GM23338 (cell line): Measurements from ENCODE around the gene MARCHF3. TPM values are rescaled to one million over a fixed set of nuclear protein-coding genes. Genes with fewer than 3 reads are reported as not detected.
"Not testable (repeated sequence)": the region's sequence is repeated elsewhere in the genome, so short reads cannot be mapped to it uniquely, and the experiment has no call there.

Experiments
- ATAC-seq: fragments of 200-7000 bp; cut with Tn5 transposase; 3 replicates; pipeline ENCODE4 v1.9.1; 2020
- DNase-seq: peaks from one replicate; pipeline ENCODE4 v3.0.0-alpha.2; 2015; ENCODE audit warnings: low spot score
- H2AFZ ChIP-seq: fragments of 200-600 bp; sonication (generic); 2 replicates; pipeline ENCODE4 v1.8.0; 2016; ENCODE audit warnings: antibody characterized with exemption, mild to moderate bottlenecking, moderate library complexity
- H3F3A ChIP-seq: fragments of 200-600 bp; sonication (generic); replicated peaks from 2 replicates; pipeline ENCODE4 v1.8.0; 2017; ENCODE audit warnings: antibody characterized with exemption, mixed run types, low read depth
- H3K27ac ChIP-seq: fragments of 200-600 bp; sonication (generic); 2 replicates; pipeline ENCODE4 v1.6.1; 2016; ENCODE audit warnings: low read depth
- H3K27me3 ChIP-seq: fragments of 200-600 bp; sonication (generic); 2 replicates; pipeline ENCODE4 v1.8.0; 2016; ENCODE audit warnings: mild to moderate bottlenecking, mixed run types, moderate library complexity; ENCODE audit not compliant: insufficient read depth
- H3K36me3 ChIP-seq: fragments of 200-600 bp; sonication (generic); 2 replicates; pipeline ENCODE4 v1.8.0; 2016; ENCODE audit warnings: mild to moderate bottlenecking; ENCODE audit not compliant: insufficient read depth
- H3K4me1 ChIP-seq: fragments of 200-600 bp; sonication (generic); 2 replicates; pipeline ENCODE4 v1.8.0; 2016; ENCODE audit warnings: mild to moderate bottlenecking, moderate library complexity; ENCODE audit not compliant: insufficient read depth
- H3K4me2 ChIP-seq: fragments of 200-600 bp; sonication (generic); 2 replicates; pipeline ENCODE4 v1.7.1; 2017; ENCODE audit warnings: mixed run types
- H3K4me3 ChIP-seq: fragments of 200-600 bp; sonication (generic); 2 replicates; pipeline ENCODE4 v1.6.1; 2016; ENCODE audit warnings: mixed run types
- H3K79me2 ChIP-seq: fragments of 200-600 bp; sonication (generic); replicated peaks from 2 replicates; pipeline ENCODE4 v1.8.0; 2017; ENCODE audit warnings: mild to moderate bottlenecking; ENCODE audit not compliant: insufficient read depth
- H3K9me2 ChIP-seq: fragments of 200-600 bp; sonication (generic); 2 replicates; pipeline ENCODE4 v1.8.0; 2017; ENCODE audit not compliant: insufficient read depth
- H4K20me1 ChIP-seq: fragments of 200-600 bp; sonication (generic); replicated peaks from 2 replicates; pipeline ENCODE4 v1.8.0; 2017; ENCODE audit warnings: mild to moderate bottlenecking; ENCODE audit not compliant: insufficient read depth
- H3K27ac Mint-ChIP-seq: 2 replicates; pipeline ENCODE4 v1.8.0; 2020; ENCODE audit warnings: inconsistent platforms, mild to moderate bottlenecking, moderate library complexity, mixed read lengths
- H3K27me3 Mint-ChIP-seq: 3 replicates; pipeline ENCODE4 v1.8.0; 2022; ENCODE audit warnings: low read depth, mild to moderate bottlenecking, moderate library complexity, mixed read lengths, inconsistent platforms; ENCODE audit not compliant: insufficient read depth, poor library complexity
- H3K36me3 Mint-ChIP-seq: 3 replicates; pipeline ENCODE4 v1.8.0; 2021; ENCODE audit warnings: low read depth, mild to moderate bottlenecking, inconsistent platforms, moderate library complexity, mixed read lengths
- H3K4me1 Mint-ChIP-seq: 3 replicates; pipeline ENCODE4 v1.8.0; 2020; ENCODE audit warnings: mild to moderate bottlenecking, inconsistent platforms, mixed read lengths
- H3K4me3 Mint-ChIP-seq: 3 replicates; pipeline ENCODE4 v1.8.0; 2021; ENCODE audit warnings: moderate library complexity, mild to moderate bottlenecking, inconsistent platforms, mixed read lengths
- H3K9me3 Mint-ChIP-seq: 3 replicates; pipeline ENCODE4 v1.8.0; 2020; ENCODE audit warnings: moderate library complexity, mild to moderate bottlenecking, inconsistent platforms, mixed read lengths
- CREB1 ChIP-seq: fragments of 250-450 bp; sonication (Bioruptor Pico); IDR thresholded peaks from 2 replicates; pipeline ENCODE4 v1.5.0; 2020; ENCODE audit warnings: low read depth, mild to moderate bottlenecking, moderate library complexity
- CTCF ChIP-seq, 2 experiments: fragments of 200-600 bp in 1 of 2; sonication (generic) in 1 of 2; conservative IDR thresholded peaks; 2 replicates each; pipeline versions ENCODE4 v1.5.1 to v1.6.1; 2016 to 2017; ENCODE audit warnings: antibody characterized with exemption in 2 of 2, low read depth in 2 of 2, mild to moderate bottlenecking in 2 of 2, moderate library complexity in 1 of 2
- NANOG ChIP-seq: IDR thresholded peaks from 2 replicates; pipeline ENCODE4 v1.6.1; 2016; ENCODE audit warnings: antibody characterized with exemption, borderline replicate concordance
- POLR2AphosphoS5 ChIP-seq: IDR thresholded peaks from 2 replicates; pipeline ENCODE4 v1.6.1; 2016; ENCODE audit warnings: antibody characterized with exemption, low read depth
- REST ChIP-seq: IDR thresholded peaks from one replicate; pipeline ENCODE4 v1.6.1; 2018; ENCODE audit warnings: antibody characterized with exemption; ENCODE audit not compliant: unreplicated experiment
- polyA plus RNA-seq: library from polyadenylated mRNA; unstranded; fragments of >200 nt; fragmentation: Nextera tagmentation; extraction: Ambion mirVana; gene quantifications from 2 replicates; pipeline ENCODE4 v1.2.1, GENCODE V29; 2016
- total RNA-seq: library from RNA; depleted of rRNA; stranded (reverse); fragments of >200 nt; shearing (Covaris generic); gene quantifications from 2 replicates; pipeline ENCODE4 v1.2.3, GENCODE V29; 2014

Gene MARCHF3
- total and polyA plus RNA-seq, 2 experiments from 2014 or later = 7.0 to 12.7 TPM

GRCh38 chr5:126845470-126846070, 184.8 kb downstream of the MARCHF3 start:
- H2AFZ ChIP-seq = not testable (repeated sequence)
- peak overlapping the region; percentile 57 for H3K27ac Mint-ChIP-seq

GRCh38 chr5:126843375-126843774, 187.0 kb downstream of the MARCHF3 start:
- Mint-ChIP-seq H3K4me1 (peaks cover 93% of the 10 kb centered on the region), H3K27me3 (peaks cover 32% of the 10 kb centered on the region), H3K36me3 (peaks cover 37% of the 10 kb centered on the region), H3K4me3 (peak overlapping the region; percentile 73), H3K27ac (peak overlapping the region; percentile 90)
- not testable (repeated sequence) for H2AFZ ChIP-seq, H3K27me3 ChIP-seq, H4K20me1 ChIP-seq, H3K9me3 Mint-ChIP-seq, ATAC-seq, DNase-seq, H3F3A ChIP-seq, H3K36me3 ChIP-seq, H3K9me2 ChIP-seq
- peak overlapping the region; percentile 80 for H3K4me3 ChIP-seq
- peak overlapping the region; percentile 75; the same call in 1 of the 2 replicates for H3K27ac ChIP-seq
- H3K79me2 ChIP-seq = peaks cover 51% of the 10 kb centered on the region
- peaks cover 62% of the 10 kb centered on the region for H3K4me1 ChIP-seq
- peak overlapping the region; percentile 63 for H3K4me2 ChIP-seq

More at GRCh38 chr5:126845470-126846070, 184.8 kb downstream of the MARCHF3 start:
- ATAC-seq (peak; percentile 91), DNase-seq (peak; percentile 72)
- H3F3A ChIP-seq, H3K9me2 ChIP-seq, H3K9me3 Mint-ChIP-seq, H4K20me1 ChIP-seq, H3K27me3 ChIP-seq, H3K36me3 ChIP-seq: not testable (repeated sequence)
- H3K4me3 Mint-ChIP-seq = peak overlapping the region; percentile 73
- Histone ChIP-seq H3K4me1 (peaks cover 52% of the 10 kb centered on the region), H3K79me2 (peaks cover 53% of the 10 kb centered on the region), H3K4me2 (peak overlapping the region; percentile 63), H3K27ac (peak overlapping the region; percentile 89), H3K4me3 (peak overlapping the region; percentile 80)
- H3K27me3 Mint-ChIP-seq = peaks cover 30% of the 10 kb centered on the region
- peaks cover 27% of the 10 kb centered on the region for H3K36me3 Mint-ChIP-seq
- TF ChIP-seq NANOG = 0 out of 2 replicates have a peak, but pooled peaks have one; percentile 4
- peak; percentile 63; the same call in 1 of the 2 replicates for TF ChIP-seq POLR2AphosphoS5
- H3K4me1 Mint-ChIP-seq = peaks cover 83% of the 10 kb centered on the region

- Histone ChIP-seq H3K4me1 (peaks cover 58% of the 10 kb centered on the region), H3K4me2 (peak overlapping the region; percentile 68), H3K79me2 (peaks cover 38% of the 10 kb centered on the region), H3K4me3 (peak overlapping the region; percentile 37), H3K27ac (peak overlapping the region; percentile 100), H3F3A (peaks cover 11% of the 10 kb centered on the region; the same call in 1 of the 2 replicates)
- not testable (repeated sequence) for H3K9me2 ChIP-seq, H3K27me3 ChIP-seq, H3K9me3 Mint-ChIP-seq, H2AFZ ChIP-seq, H4K20me1 ChIP-seq, H3K36me3 ChIP-seq
- Mint-ChIP-seq H3K27me3 (peaks cover 35% of the 10 kb centered on the region), H3K4me3 (peak overlapping the region; percentile 54), H3K36me3 (peaks cover 68% of the 10 kb centered on the region), H3K4me1 (peaks cover 70% of the 10 kb centered on the region), H3K27ac (peak overlapping the region; percentile 97)
- TF ChIP-seq CREB1 (peak; percentile 41; the same call in 1 of the 2 replicates), NANOG (peak; percentile 96)
- ATAC-seq (peak; percentile 68), DNase-seq (peak; percentile 68)
These were observed 191.0 kb downstream of the MARCHF3 start for GRCh38 chr5:126839407-126839806.

- Histone ChIP-seq H3K79me2 (peaks cover 24% of the 10 kb centered on the region), H2AFZ (no peak overlapping the region), H3K4me3 (no peak overlapping the region), H3K4me1 (peaks cover 54% of the 10 kb centered on the region), H3F3A (peaks cover 11% of the 10 kb centered on the region; the same call in 1 of the 2 replicates), H3K36me3 (peaks cover 7% of the 10 kb centered on the region), H3K27me3 (no peaks in the 10 kb centered on the region), H3K27ac (peak overlapping the region; percentile 100), H3K9me2 (no peaks in the 10 kb centered on the region), H3K4me2 (peak overlapping the region; percentile 1; the same call in 1 of the 2 replicates), H4K20me1 (no peaks in the 10 kb centered on the region; the same call in 1 of the 2 replicates)
- peaks cover 74% of the 10 kb centered on the region for H3K36me3 Mint-ChIP-seq
- no peaks in the 10 kb centered on the region for H3K9me3 Mint-ChIP-seq
- H3K4me3 Mint-ChIP-seq = no peak overlapping the region
- H3K4me1 Mint-ChIP-seq = peaks cover 57% of the 10 kb centered on the region
- peak overlapping the region; percentile 88 for H3K27ac Mint-ChIP-seq
- no peak for DNase-seq
- H3K27me3 Mint-ChIP-seq = peaks cover 26% of the 10 kb centered on the region
- ATAC-seq = peak; percentile 17; the same call in 1 of the 3 replicates
- TF ChIP-seq CTCF (conservative IDR thresholded peaks at IDR 0.05; ENCODE audit: low read depth in 2 of 2) = peak; percentile 30 to 43
- no peak for TF ChIP-seq REST
These were observed 192.3 kb downstream of the MARCHF3 start for GRCh38 chr5:126837906-126838539.
